GM10266 (cell line): ENCODE data around the gene KCNK16.

Source experiments
- DNase-seq: peaks from one replicate; pipeline ENCODE4 v3.0.0; 2012; ENCODE audit errors: extremely low spot score
- TF ChIP-seq, protein P1 (sequence below): IDR thresholded peaks from 2 replicates; pipeline ENCODE4 v1.5.1; 2012; ENCODE audit warnings: mild to moderate bottlenecking, low read depth; ENCODE audit not compliant: control insufficient read depth, insufficient read depth; ENCODE audit errors: missing control alignments

Gene KCNK16

DNA sequence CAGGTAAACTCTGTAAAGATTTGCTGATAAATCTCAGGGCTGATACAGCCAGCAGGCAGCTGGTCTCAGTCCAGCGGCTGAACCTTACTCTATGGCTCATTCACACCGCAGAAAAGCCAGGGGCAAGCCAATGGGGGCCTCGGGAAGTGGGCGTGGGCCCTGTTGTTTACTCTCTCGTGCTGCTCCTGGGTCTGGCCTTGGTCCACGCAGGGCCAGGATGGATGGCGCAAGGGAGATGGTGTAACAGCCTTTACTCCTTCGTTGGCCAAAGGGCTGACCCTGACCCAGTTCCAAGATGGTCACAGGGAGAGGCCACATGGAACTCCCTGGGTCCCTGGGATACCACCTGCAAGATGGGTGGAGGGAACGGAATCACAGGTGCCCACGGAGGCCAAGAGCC, 24.4 kb downstream of the KCNK16 start:
- TF ChIP-seq, protein P1, sequence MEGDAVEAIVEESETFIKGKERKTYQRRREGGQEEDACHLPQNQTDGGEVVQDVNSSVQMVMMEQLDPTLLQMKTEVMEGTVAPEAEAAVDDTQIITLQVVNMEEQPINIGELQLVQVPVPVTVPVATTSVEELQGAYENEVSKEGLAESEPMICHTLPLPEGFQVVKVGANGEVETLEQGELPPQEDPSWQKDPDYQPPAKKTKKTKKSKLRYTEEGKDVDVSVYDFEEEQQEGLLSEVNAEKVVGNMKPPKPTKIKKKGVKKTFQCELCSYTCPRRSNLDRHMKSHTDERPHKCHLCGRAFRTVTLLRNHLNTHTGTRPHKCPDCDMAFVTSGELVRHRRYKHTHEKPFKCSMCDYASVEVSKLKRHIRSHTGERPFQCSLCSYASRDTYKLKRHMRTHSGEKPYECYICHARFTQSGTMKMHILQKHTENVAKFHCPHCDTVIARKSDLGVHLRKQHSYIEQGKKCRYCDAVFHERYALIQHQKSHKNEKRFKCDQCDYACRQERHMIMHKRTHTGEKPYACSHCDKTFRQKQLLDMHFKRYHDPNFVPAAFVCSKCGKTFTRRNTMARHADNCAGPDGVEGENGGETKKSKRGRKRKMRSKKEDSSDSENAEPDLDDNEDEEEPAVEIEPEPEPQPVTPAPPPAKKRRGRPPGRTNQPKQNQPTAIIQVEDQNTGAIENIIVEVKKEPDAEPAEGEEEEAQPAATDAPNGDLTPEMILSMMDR: no peak
- DNase-seq: no peak

DNA sequence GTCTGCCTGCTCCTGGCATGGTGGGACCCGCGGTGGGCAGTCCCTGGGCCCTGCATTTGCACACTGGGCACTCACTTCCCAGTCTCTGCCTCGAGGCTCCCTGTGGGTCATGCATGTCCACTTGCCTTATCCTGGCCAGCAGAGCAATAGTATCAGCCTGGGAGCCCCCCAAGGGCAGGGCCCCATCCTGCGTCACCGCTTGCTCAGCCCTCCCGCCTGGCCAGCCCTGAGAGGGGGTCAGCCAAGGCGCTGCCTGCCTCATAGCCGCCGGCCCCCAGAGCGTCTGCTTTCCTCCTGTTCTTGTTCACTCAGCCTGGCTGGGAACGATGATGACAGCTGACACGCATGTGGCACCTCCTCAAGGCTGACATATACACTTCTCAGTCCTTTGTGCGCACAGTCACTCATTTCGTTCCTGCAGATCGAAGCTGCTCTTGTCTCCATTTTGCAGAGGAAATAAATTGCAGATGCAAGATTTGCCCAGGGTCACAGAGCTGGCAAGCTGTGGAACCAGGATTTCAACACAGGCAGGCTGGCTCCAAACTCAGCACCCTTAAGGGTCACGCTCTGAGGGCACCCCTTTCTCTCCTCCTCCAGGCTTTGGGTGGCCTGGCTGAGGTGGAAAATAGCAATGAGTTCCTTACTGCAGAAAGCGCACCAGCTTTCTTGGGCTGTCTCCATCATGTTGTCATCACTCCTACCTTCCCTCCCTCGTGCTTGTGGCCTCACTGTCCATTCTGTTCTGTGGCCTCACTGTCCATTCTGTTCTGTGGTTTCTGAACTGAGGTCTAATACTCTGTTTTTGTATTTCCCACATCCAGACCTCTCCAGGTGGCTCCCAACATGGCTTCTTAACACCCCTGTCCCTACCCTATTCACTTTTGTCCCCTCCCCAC, 25.5 kb downstream of the KCNK16 start:
- TF ChIP-seq, protein P1: no peak
- DNase-seq: no peak

DNA sequence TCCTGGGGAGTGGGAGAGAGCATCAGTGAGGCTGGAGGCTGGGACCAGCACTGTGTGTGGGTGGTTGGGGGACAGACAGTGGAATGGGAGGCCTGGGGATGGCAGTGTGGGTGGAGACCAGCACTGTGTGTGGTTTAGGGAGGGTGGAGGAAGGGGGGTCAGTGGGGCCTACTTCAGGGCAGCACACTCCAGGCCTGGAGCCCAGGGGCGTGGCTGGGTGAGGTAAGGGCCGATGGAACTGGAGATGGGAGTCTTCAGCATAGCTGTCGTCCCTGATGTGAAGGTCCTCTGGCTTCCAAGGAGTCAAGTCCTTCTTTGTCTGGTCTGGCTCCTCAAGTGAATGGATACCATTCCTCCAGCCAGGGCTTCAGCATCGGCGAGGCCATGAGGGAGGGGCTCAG, 26.9 kb downstream of the KCNK16 start:
- DNase-seq: no peak
- TF ChIP-seq, protein P1: no peak

DNA sequence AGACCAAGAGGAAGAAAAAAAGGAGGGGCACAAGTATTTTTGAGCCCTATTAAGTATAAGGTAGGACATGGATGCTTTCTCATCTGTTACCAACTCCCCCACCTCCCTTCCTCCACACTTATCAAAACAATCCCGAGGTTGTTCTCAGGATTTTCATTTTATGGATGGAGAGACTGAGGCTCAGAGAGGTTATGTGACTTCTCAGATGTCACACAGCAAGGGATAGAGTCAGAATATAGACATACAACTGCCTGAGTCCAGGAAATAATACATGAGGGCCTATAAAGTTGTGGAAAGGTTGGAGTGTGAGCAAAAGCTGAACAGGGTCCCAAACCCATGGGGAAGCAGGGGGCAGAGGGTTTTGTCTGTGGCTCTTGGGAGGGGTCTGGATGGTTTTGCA, 27.6 kb downstream of the KCNK16 start:
- TF ChIP-seq, protein P1: no peak
- DNase-seq: no peak

DNA sequence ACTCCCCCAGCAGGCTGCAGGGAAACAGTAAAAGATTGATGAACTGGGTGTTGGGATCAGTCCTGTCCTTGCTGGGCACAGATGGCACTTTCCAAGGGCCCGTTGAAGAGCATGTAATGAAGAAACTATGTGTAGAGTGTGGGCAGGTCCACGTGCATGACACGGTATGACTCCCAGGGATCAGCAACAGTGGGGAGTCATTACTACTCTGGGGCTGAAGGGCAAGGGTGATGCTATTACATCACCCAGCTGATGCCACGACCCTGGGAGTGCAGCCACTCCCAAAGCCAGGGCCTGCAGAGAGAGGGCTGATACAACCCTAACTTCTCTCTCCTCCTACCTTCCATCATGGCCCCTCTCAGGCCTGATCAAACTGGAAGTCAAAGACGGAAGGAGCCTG, 28.4 kb downstream of the KCNK16 start:
- DNase-seq: no peak
- TF ChIP-seq, protein P1: no peak

DNA sequence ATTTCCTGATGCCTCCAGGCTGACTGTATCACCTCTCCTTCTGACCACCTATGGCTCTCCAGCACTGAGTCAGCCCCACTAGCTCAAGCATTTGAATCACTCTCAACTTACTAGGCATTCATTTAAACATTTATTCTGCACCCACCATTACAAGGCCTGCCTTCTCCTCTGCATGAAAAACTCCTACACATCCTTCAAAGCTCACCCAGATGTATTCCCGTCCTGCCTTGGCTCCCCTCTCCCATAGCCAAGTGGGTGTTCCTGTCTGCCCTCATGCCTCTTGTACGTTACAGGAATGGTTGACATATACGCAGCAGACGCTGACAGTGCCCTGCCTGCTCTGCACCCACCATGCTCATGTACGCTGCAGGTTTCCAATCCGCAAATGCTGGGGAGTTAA, 29.9 kb downstream of the KCNK16 start:
- TF ChIP-seq, protein P1: no peak

DNA sequence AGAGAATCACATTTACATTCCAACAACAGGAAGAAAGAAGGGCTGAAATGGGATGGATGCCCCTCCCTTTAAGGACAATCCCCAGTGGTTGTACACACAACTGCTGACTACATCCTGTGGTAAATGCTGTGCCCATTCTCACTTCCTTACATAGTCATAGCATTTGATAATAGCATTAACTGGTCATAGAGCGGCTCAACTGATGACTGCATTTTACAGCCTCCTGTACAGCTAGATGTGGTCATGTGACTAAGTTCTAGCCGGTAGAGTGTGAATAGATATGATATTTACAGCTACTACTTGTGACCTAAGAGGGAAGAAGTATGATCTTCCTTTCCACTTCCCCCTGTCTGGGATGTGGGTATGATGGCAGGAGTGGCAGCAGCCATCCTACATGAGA, 33.0 kb downstream of the KCNK16 start:
- no peak for DNase-seq
- TF ChIP-seq, protein P1: no peak

More for the DNA sequence above, 29.9 kb downstream of the KCNK16 start:
- no peak for DNase-seq
